C4-2B (cell line): Measurements from ENCODE around the gene ANKRD13A.

Source experiments
- ZFX ChIP-seq: fragments of 450-650 bp; IDR thresholded peaks from 2 replicates; pipeline ENCODE4 v1.6.1; 2017
- TF ChIP-seq, protein P1 (sequence below): fragments of 450-650 bp; conservative IDR thresholded peaks from 2 replicates; pipeline ENCODE4 v1.5.1; 2017; ENCODE audit warnings: mild to moderate bottlenecking

DNA sequence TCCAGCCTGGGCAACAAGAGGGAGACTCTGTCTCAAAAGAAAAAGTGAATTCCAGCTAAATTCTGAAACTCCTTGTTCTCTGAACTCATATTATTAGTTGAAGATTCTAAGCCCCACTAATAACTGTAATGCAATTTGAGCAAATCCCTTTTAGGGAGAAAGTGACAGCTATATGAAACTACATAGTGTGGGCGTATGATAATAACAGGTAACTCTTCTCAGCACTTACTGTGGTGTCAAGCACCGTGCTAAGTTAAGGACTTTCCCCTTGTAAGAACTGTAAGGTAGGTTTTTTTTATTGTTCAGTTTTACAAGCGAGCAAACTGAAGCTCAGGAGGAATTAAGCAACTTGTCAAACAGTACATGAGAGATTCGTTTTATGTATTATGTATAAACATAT, 5.4 kb downstream of the ANKRD13A start:
- TF ChIP-seq, protein P1, sequence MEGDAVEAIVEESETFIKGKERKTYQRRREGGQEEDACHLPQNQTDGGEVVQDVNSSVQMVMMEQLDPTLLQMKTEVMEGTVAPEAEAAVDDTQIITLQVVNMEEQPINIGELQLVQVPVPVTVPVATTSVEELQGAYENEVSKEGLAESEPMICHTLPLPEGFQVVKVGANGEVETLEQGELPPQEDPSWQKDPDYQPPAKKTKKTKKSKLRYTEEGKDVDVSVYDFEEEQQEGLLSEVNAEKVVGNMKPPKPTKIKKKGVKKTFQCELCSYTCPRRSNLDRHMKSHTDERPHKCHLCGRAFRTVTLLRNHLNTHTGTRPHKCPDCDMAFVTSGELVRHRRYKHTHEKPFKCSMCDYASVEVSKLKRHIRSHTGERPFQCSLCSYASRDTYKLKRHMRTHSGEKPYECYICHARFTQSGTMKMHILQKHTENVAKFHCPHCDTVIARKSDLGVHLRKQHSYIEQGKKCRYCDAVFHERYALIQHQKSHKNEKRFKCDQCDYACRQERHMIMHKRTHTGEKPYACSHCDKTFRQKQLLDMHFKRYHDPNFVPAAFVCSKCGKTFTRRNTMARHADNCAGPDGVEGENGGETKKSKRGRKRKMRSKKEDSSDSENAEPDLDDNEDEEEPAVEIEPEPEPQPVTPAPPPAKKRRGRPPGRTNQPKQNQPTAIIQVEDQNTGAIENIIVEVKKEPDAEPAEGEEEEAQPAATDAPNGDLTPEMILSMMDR = no peak
- no peak for TF ChIP-seq ZFX
